Stimulated activated naive B cell treated with anti-CD40 and anti-IgM and Interleukin-4, amounts not matched to agents 10 μg/mL and 1 μg/mL and 100 μg/mL, for 72 hours (primary cell): ENCODE results near the gene GRHL1.
A peak's percentile ranks its signal among the peaks of the same experiment; 100 is the strongest.
"Not testable (repeated sequence)": the region's sequence is repeated elsewhere in the genome, so short reads cannot be mapped to it uniquely, and the experiment has no call there.

ENCODE experiments used
- ATAC-seq, 2 donors: fragments of 150-1000 bp; cut with Tn5 transposase; replicated peaks; 2 replicates each; pipeline ENCODE4 v1.10.0; 2021; ENCODE audit warnings: moderate library complexity in 1 of 2
- DNase-seq: peaks from one replicate; pipeline ENCODE4 v3.0.0; 2021
- H3K27ac Mint-ChIP-seq: one replicate; pipeline ENCODE4 v1.8.0; 2022; ENCODE audit warnings: mild to moderate bottlenecking, mixed read lengths
- H3K27me3 Mint-ChIP-seq, 2 donors: one replicate each; pipeline ENCODE4 v1.8.0; 2022; ENCODE audit warnings: mixed read lengths in 2 of 2
- H3K36me3 Mint-ChIP-seq, 2 donors: one replicate each; pipeline ENCODE4 v1.8.0; 2022; ENCODE audit warnings: mixed read lengths in 2 of 2, mild to moderate bottlenecking in 1 of 2
- H3K4me1 Mint-ChIP-seq, 2 donors: one replicate each; pipeline ENCODE4 v1.8.0; 2022; ENCODE audit warnings: mixed read lengths in 2 of 2, mild to moderate bottlenecking in 1 of 2
- H3K4me3 Mint-ChIP-seq, 2 donors: one replicate each; pipeline ENCODE4 v1.8.0; 2022; ENCODE audit warnings: mild to moderate bottlenecking in 2 of 2, mixed read lengths in 2 of 2, moderate library complexity in 1 of 2
- H3K9me3 Mint-ChIP-seq, 2 donors: one replicate each; pipeline ENCODE4 v1.8.0; 2022; ENCODE audit warnings: mixed read lengths in 2 of 2, mild to moderate bottlenecking in 1 of 2

The GRHL1 gene

DNA sequence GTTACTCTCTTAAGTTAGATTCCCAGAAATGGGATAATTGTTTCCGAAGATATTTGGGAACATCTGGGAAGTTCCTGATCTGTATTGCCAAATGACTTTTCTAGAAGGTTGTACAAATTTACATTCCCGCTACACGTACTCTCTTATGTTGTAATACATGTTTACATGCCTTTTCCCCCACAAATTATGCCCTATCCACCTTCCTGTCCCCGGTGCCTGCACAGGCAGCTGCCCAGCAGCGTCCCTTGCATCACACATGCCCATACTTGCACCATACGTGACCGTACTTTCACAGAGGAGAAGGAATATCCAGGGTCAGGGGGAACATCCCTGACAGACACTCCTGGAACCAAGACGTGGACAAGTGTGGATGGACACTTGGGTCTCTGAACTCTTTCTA lies 67.7 kb downstream of the GRHL1 start:
- peaks cover 3% of the 10 kb centered on the region in 2 donors for H3K9me3 Mint-ChIP-seq
- H3K27ac Mint-ChIP-seq, result no peak overlapping the region
- no peak overlapping the region for H3K4me3 Mint-ChIP-seq
- DNase-seq, result no peak
- peaks cover 3 to 5% of the 10 kb centered on the region in 2 donors for H3K4me1 Mint-ChIP-seq
- ATAC-seq, result no peak
- H3K36me3 Mint-ChIP-seq, result no peaks in the 10 kb centered on the region
- peaks cover 11 to 12% of the 10 kb centered on the region in 2 donors for H3K27me3 Mint-ChIP-seq

DNA sequence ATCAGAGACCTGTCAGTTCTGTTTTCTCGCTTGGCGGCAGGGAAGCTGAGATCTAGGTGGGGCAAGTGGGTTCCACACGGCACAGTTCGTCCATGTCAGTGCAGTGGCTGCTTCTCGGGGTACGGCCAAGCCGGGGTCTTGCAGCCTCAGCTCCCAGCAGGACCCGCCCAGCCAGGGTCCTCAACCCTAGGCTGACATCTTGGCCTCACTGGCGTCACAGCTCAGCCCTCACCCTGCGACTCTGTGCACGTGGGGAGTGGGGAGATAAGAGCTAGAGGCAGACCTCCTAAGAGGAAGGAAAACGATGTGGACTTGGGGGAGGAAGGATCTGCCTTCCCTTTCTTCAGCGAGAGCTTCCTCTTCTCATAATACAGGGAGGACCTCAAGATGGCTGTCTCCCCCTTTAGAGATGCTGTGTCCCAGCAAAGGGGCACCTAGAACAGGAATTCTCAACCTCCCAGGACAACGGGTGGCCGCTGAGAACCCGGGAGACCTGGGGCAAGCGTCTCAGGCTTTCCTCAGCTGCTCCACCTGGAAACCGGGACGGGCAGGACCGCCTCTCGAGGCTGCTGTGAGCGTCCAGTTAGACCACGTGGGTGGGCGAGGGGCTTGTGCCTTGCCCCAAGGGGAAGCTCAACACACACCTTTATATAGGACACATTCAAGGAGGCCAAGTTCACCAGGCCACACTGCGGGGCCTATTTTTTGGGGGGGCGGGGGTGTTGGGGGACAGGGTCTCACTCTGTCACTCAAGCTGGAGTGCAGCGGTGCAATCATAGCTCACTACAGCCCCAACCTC lies 68.3 kb downstream of the GRHL1 start:
- peaks cover 11 to 12% of the 10 kb centered on the region in 2 donors for H3K27me3 Mint-ChIP-seq
- peaks cover 3 to 5% of the 10 kb centered on the region in 2 donors for H3K4me1 Mint-ChIP-seq
- H3K4me3 Mint-ChIP-seq, result no peak overlapping the region
- DNase-seq (no peak), ATAC-seq (no peak)
- no peak overlapping the region for H3K27ac Mint-ChIP-seq
- peaks cover 3% of the 10 kb centered on the region in 2 donors for H3K9me3 Mint-ChIP-seq
- no peaks in the 10 kb centered on the region for H3K36me3 Mint-ChIP-seq

DNA sequence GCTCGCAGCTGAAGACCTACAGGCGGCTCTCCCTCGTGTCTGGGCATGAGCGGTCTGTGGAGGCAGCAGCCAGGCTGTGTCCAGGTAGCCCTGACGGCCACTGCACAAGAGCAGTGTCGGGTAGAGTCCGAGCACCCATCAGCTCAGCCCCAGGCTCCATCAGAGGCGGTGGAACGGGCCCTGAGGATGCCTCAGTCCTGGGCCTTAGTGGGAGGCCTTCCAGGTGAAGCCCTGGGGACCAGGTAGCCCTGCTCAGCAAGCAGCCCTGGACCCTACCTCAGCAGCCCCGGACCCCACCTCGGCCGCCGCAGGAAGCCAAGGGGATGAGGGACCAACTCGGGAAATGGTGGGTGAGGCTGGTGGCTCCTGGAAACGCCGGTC lies 70.5 kb downstream of the GRHL1 start:
- ATAC-seq, result no peak
- no peak overlapping the region for H3K27ac Mint-ChIP-seq
- H3K4me3 Mint-ChIP-seq, result no peak overlapping the region
- DNase-seq, result no peak
- no peaks in the 10 kb centered on the region for H3K36me3 Mint-ChIP-seq
- H3K27me3 Mint-ChIP-seq, result peaks cover 7 to 8% of the 10 kb centered on the region in 2 donors
- peaks cover 3% of the 10 kb centered on the region in 2 donors for H3K9me3 Mint-ChIP-seq
- peaks cover 3 to 5% of the 10 kb centered on the region in 2 donors for H3K4me1 Mint-ChIP-seq

GRCh38 chr2:10022445-10022844 lies 71.0 kb downstream of the GRHL1 start:
- DNase-seq (no peak), ATAC-seq (no peak)
- Mint-ChIP-seq H3K4me1 (peaks cover 3 to 5% of the 10 kb centered on the region in 2 donors), H3K4me3 (no peak overlapping the region), H3K9me3 (peaks cover 1% of the 10 kb centered on the region in 2 donors), H3K27me3 (peaks cover 6 to 7% of the 10 kb centered on the region in 2 donors), H3K36me3 (no peaks in the 10 kb centered on the region), H3K27ac (no peak overlapping the region)

DNA sequence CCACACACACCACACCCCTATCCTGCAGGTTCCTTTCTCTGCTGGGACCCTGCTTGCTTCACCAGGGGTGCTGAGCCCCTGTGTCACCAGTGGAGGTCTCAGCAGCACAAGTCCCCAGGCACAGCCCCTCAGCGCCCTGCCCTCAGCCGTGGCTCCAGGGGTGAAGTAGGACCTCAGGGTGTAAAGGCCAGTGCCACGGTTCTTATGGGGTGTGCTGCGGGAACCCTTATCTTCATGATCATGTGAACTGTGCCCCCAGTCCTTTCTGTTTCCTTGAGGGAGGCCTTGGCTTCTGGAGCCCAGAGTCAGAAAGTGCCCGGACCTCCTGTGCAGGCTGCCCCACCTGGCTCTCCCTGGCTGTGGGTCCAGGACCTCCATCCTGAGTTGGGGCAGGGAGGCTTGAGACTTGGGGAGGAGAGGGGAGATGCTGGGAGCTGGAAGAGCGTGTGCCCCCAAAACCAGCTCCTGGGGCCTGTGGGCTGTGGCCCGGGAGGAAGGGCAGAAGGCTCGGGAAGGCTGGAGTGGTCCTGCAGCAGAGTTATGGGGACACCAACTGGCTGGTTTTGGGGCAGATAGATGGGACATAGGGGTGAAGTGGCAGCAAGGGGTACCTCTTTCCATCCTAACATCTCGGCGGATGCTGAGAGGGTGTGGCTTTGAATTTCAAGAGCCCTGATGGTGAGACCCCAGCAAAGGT lies 71.6 kb downstream of the GRHL1 start:
- DNase-seq (no peak), ATAC-seq (no peak)
- H3K27ac Mint-ChIP-seq, result peak overlapping the region; percentile 42
- peaks cover 4 to 7% of the 10 kb centered on the region in 2 donors for H3K27me3 Mint-ChIP-seq
- peaks cover 5% of the 10 kb centered on the region in 2 donors for H3K4me1 Mint-ChIP-seq
- no peaks in the 10 kb centered on the region for H3K36me3 Mint-ChIP-seq
- no peak overlapping the region for H3K4me3 Mint-ChIP-seq
- H3K9me3 Mint-ChIP-seq, result no peaks in the 10 kb centered on the region

- DNase-seq, result no peak
These were observed 75.6 kb downstream of the GRHL1 start for GRCh38 chr2:10026940-10027569.

GRCh38 chr2:10027660-10028330 lies 76.3 kb downstream of the GRHL1 start:
- peak overlapping the region; percentile 4 for H3K27ac Mint-ChIP-seq

More at GRCh38 chr2:10026940-10027569, 75.6 kb downstream of the GRHL1 start:
- Mint-ChIP-seq H3K4me1 (peaks cover 26 to 37% of the 10 kb centered on the region in 2 donors), H3K9me3 (no peaks in the 10 kb centered on the region), H3K27me3 (no peaks in the 10 kb centered on the region), H3K4me3 (no peak overlapping the region), H3K27ac (peak overlapping the region; percentile 4), H3K36me3 (no peaks in the 10 kb centered on the region)
- no peak for ATAC-seq

DNA sequence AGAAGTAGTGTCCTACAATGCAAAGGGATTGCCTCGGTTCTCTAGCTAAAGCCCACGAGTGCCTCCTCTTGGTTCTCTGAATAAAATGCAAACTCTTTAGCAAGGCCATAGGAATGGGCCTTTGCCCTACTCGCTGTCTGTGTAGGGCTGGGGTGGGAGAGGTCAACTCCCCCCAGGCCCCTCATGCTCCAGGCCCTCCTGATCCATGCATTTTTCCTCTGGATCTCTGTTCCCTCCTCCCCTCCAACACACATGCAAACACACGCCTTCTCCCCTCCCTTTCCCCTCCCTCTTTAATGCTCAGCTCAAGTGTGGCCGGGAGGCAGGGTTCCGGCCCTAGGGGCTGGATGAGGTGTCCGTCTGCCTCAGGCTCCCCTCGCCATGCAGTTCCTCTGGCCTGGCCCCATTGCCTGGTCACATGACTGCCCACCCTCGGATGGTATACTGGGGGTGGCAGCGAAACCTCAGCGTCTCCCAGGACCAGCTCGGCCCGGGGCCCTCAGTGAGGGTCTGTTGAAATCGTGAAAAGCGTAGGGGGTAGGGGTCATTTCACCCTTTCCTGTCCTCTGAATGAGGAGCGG lies 77.0 kb downstream of the GRHL1 start:
- Mint-ChIP-seq H3K27me3 (no peaks in the 10 kb centered on the region), H3K4me3 (peak overlapping the region in 1 of 2 donors; percentile 89), H3K27ac (peak overlapping the region; percentile 93), H3K36me3 (no peaks in the 10 kb centered on the region), H3K9me3 (no peaks in the 10 kb centered on the region), H3K4me1 (peaks cover 29 to 46% of the 10 kb centered on the region in 2 donors)
- ATAC-seq, result no peak
- no peak for DNase-seq

More at GRCh38 chr2:10027660-10028330, 76.3 kb downstream of the GRHL1 start:
- Mint-ChIP-seq H3K27me3 (no peaks in the 10 kb centered on the region), H3K36me3 (no peaks in the 10 kb centered on the region), H3K4me1 (peaks cover 29 to 43% of the 10 kb centered on the region in 2 donors), H3K9me3 (no peaks in the 10 kb centered on the region), H3K4me3 (no peak overlapping the region)
- ATAC-seq, result no peak
- no peak for DNase-seq

DNA sequence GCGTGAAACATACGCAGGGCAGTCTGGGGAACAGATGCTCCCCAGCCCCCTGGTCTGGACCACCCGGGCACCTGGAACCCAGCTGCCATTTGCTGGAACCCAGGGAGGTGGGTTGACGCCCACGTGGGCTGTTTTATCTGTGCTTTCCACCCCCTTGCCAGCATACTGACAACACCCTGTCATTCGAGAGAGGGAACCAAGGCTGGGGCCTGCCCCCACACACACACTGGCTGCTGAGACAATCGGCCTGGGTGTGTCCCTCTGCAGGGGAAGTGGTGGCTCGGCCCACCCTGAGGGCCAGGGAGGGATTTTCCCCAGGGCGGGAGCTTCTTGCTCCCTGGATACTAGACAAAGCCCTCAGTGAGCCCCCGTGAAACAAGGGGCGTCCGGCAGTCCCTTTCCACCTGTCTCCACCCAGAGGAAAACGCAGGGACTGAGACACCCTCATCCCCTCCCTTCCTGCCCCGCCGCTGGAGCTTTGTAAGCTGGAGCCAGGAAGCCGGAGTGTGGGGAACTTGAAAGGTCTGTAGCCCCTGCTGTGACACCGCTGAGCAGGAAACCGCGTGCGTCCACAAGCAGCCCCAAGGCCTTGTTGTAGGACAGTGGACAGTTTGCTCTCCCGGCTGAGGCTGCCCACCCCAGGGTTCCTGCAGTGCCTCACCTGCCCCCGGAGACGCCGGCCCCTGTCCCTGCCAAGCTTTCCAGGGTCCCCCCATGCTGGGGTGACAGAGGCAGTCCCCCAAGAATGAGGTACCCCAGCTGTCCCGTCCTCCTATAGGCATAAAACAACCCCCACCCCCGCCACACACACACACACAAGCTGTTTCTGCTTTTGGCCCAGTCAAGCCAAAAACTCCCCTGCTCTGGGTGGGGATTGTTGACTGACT lies 77.7 kb downstream of the GRHL1 start:
- peak; percentile 77 for DNase-seq
- H3K36me3 Mint-ChIP-seq, result no peaks in the 10 kb centered on the region

DNA sequence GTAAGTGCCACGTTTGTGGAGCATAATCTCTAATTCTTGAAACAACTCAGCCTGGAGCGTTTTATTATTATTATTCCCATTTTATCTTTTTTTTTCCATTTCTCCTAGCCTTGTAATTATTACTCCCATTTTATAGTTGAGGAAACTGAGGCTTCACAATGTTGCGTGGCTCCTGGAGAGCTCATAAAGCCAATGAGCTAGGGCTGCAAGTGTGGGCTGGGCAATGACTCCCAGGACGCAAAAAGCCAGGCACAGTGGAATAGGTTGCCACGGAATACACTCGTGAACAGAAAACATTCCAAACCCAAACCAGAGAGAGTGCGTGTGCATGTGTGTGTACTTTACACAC lies 78.4 kb downstream of the GRHL1 start:
- H3K27ac Mint-ChIP-seq, result peak overlapping the region; percentile 93
- no peak for DNase-seq
- H3K9me3 Mint-ChIP-seq, result no peaks in the 10 kb centered on the region
- peaks cover 30 to 49% of the 10 kb centered on the region in 2 donors for H3K4me1 Mint-ChIP-seq
- no peak for ATAC-seq
- no peaks in the 10 kb centered on the region for H3K36me3 Mint-ChIP-seq
- no peaks in the 10 kb centered on the region for H3K27me3 Mint-ChIP-seq
- H3K4me3 Mint-ChIP-seq, result peak overlapping the region; percentile 82 to 89

More for the DNA sequence above, 77.7 kb downstream of the GRHL1 start:
- H3K4me3 Mint-ChIP-seq, result peak overlapping the region; percentile 82 to 89
- H3K27me3 Mint-ChIP-seq, result no peaks in the 10 kb centered on the region
- peak overlapping the region; percentile 93 for H3K27ac Mint-ChIP-seq
- H3K4me1 Mint-ChIP-seq, result peaks cover 29 to 49% of the 10 kb centered on the region in 2 donors
- no peaks in the 10 kb centered on the region for H3K9me3 Mint-ChIP-seq
- ATAC-seq, result peak; percentile 98 to 99

DNA sequence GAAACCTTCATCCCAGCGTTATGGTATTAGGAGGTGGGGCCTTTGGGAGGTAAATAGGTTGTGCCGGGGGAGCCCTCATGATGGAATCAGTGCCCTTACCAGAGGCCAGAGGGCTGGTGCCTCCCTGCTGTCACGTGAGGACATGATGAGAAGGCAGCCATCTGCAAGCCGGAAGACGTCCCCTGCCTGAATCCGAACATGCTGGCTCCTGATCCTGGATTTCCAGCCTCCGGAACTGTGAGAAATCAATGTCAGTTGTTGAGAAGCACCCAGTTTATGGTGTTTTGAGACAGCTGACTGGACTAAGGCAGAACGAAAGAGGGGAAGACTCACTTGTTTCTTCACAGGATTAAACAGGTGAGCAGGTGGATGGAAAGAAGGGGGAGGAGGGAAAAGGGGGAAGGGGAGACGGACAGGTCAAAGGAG lies 78.8 kb downstream of the GRHL1 start:
- ATAC-seq (no peak), DNase-seq (no peak)
- Mint-ChIP-seq H3K9me3 (no peaks in the 10 kb centered on the region), H3K4me1 (peaks cover 33 to 54% of the 10 kb centered on the region in 2 donors), H3K36me3 (no peaks in the 10 kb centered on the region), H3K4me3 (peak overlapping the region in 1 of 2 donors; percentile 82), H3K27me3 (no peaks in the 10 kb centered on the region), H3K27ac (peak overlapping the region; percentile 93)

- Mint-ChIP-seq H3K4me1 (peaks cover 36 to 58% of the 10 kb centered on the region in 2 donors), H3K27ac (peak overlapping the region; percentile 25)
- ATAC-seq, result not testable (repeated sequence)
These were observed 79.3 kb downstream of the GRHL1 start for GRCh38 chr2:10030798-10031197.

More at GRCh38 chr2:10030798-10031197, 79.3 kb downstream of the GRHL1 start:
- H3K36me3 Mint-ChIP-seq, H3K4me3 Mint-ChIP-seq, DNase-seq, H3K27me3 Mint-ChIP-seq, H3K9me3 Mint-ChIP-seq: not testable (repeated sequence)
